GM20431 (cell line): ENCODE measurements around the gene TAS1R1.

ENCODE experiments used
- in situ Hi-C: fragments of 300-500 bp; cut with MseI, MboI; formaldehyde crosslinking; loops from one replicate; pipeline ENCODE4 v1.15.0; 2020; ENCODE audit warnings: low sequenced_read_pairs; ENCODE audit not compliant: unreplicated experiment

TAS1R1 gene

GRCh38 chr1:6570100-6570499 is 15.0 kb downstream of the TAS1R1 start:
- in situ Hi-C loops = no loop called here

GRCh38 chr1:6570987-6571386 is 15.9 kb downstream of the TAS1R1 start:
- in situ Hi-C loops = no loop called here

GRCh38 chr1:6572653-6573383 is 17.7 kb downstream of the TAS1R1 start:
- in situ Hi-C loops = no loop called here

GRCh38 chr1:6574025-6574620 is 19.0 kb downstream of the TAS1R1 start:
- in situ Hi-C loops = no loop called here

GRCh38 chr1:6574818-6575217 is 19.7 kb downstream of the TAS1R1 start:
- in situ Hi-C loops = no loop called here

- in situ Hi-C loops = no loop called here
Measured at GRCh38 chr1:6577831-6578525, 22.9 kb downstream of the TAS1R1 start.

- in situ Hi-C loops = no loop called here
Measured at GRCh38 chr1:6578624-6579373, 23.7 kb downstream of the TAS1R1 start.

- in situ Hi-C loops = no loop called here
Measured at GRCh38 chr1:6579374-6580118, 24.4 kb downstream of the TAS1R1 start, which contains the start of gene ZBTB48. Gene ZBTB48, plus strand, starts transcription at chr1:6579994. Its CDS starts 616 bp downstream, at chr1:6580610.

- in situ Hi-C loops = no loop called here
Measured at GRCh38 chr1:6580119-6580592, 25.0 kb downstream of the TAS1R1 start.

GRCh38 chr1:6580593-6581409 is 25.7 kb downstream of the TAS1R1 start:
- in situ Hi-C loops = no loop called here

- in situ Hi-C loops = no loop called here
Measured at GRCh38 chr1:6581561-6582305, 26.6 kb downstream of the TAS1R1 start.

GRCh38 chr1:6582370-6582769 is 27.3 kb downstream of the TAS1R1 start:
- in situ Hi-C loops = no loop called here

- in situ Hi-C loops = no loop called here
Measured at GRCh38 chr1:6584126-6585080, 29.3 kb downstream of the TAS1R1 start.

GRCh38 chr1:6585081-6585722 is 30.1 kb downstream of the TAS1R1 start:
- in situ Hi-C loops = no loop called here

- in situ Hi-C loops = no loop called here
Measured at GRCh38 chr1:6585841-6586240, 30.7 kb downstream of the TAS1R1 start.

- in situ Hi-C loops = no loop called here
Measured at GRCh38 chr1:6586404-6586816, 31.3 kb downstream of the TAS1R1 start.
